Liver (tissue), 3 donors: ENCODE measurements around the gene BCAR3.

Experiments
- CTCF ChIP-seq: fragments of 150-350 bp; IDR thresholded peaks from 2 replicates; pipeline ENCODE4 v1.5.1; 2017; ENCODE audit warnings: improper control_type of control experiment, low read depth, low read length; ENCODE audit not compliant: missing input control
- GABPA ChIP-seq, 2 donors: IDR thresholded peaks in 1 of 2; conservative IDR thresholded peaks in 1 of 2; 2 replicates each; pipeline ENCODE4 v1.6.1; 2016; ENCODE audit warnings: antibody characterized with exemption in 2 of 2, mild to moderate bottlenecking in 1 of 2, moderate library complexity in 1 of 2
- HNF4A ChIP-seq, 2 donors: conservative IDR thresholded peaks; 2 replicates each; pipeline ENCODE4 v1.6.1; 2016; ENCODE audit warnings: antibody characterized with exemption in 2 of 2, mild to moderate bottlenecking in 2 of 2
- MAX ChIP-seq: IDR thresholded peaks from 2 replicates; pipeline ENCODE4 v1.6.1; 2016; ENCODE audit warnings: antibody characterized with exemption
- NR2F2 ChIP-seq: IDR thresholded peaks from 2 replicates; pipeline ENCODE4 v1.6.1; 2016; ENCODE audit warnings: antibody characterized with exemption
- SP1 ChIP-seq: IDR thresholded peaks from 2 replicates; pipeline ENCODE4 v1.6.1; 2018; ENCODE audit warnings: antibody characterized with exemption, mild to moderate bottlenecking
- YY1 ChIP-seq: IDR thresholded peaks from 2 replicates; pipeline ENCODE4 v1.6.1; 2016; ENCODE audit warnings: antibody characterized with exemption, mild to moderate bottlenecking
- donor health status: healthy.
- donor health status: healthy.

- TF ChIP-seq CTCF (no peak), HNF4A (conservative IDR thresholded peaks at IDR 0.05) (no peak), SP1 (no peak), GABPA (IDR thresholded peaks at IDR 0.05 in 1 of 2, conservative IDR thresholded peaks at IDR 0.05 in 1 of 2) (no peak), YY1 (no peak), MAX (no peak), NR2F2 (no peak)
Observed at GRCh38 chr1:93569489-93569888, 112.1 kb downstream of the BCAR3 start.
